ENCODE measurements around the gene DEPDC5.

DNA sequence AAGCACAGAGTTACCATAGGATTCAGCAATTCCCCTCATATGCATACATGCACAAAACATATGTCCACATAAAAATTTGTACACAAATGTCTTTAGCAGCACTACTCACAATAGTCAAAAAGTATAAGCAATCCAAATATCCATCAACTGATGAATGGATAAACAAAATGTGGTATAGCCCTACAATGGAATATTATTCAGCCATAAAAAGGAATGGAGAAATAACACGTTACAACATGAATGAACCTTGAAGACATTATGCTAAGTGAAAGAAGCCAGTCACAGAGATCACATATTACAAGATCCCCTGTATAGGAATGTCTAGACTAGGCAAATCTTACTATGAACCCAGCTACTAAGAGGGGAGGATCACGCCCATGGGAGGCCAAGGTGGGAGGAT, 11.1 kb upstream of the DEPDC5 start:
- TF ChIP-seq FOXM1 (IDR thresholded peaks at IDR 0.05; ENCODE audit: borderline replicate concordance) (no peak), L3MBTL2 (conservative IDR thresholded peaks at IDR 0.05) (no peak), ZNF384 (IDR thresholded peaks at IDR 0.05) (no peak), HDGF (IDR thresholded peaks at IDR 0.05; ENCODE audit: borderline replicate concordance) (no peak), CTBP1 (IDR thresholded peaks at IDR 0.05; ENCODE audit: borderline replicate concordance) (no peak), FOXA1 (IDR thresholded peaks at IDR 0.05) (no peak), FOXK2 (IDR thresholded peaks at IDR 0.05) (no peak), BHLHE40 (IDR thresholded peaks at IDR 0.05; ENCODE audit: borderline replicate concordance) (no peak)

Measured in HEK293T (cell line).